Activated naive CD8-positive, alpha-beta T cell treated with anti-CD3 and anti-CD28 coated beads, Interleukin-2, amount 10 ng/mL, durations not matched to agents 7 days and 5 days (primary cell): ENCODE measurements around the gene LRRC10B. TPM values are rescaled to one million over a fixed set of nuclear protein-coding genes. Genes with fewer than 3 reads are reported as not detected.

ENCODE experiments used
- ATAC-seq: fragments of 150-1000 bp; cut with Tn5 transposase; one replicate; pipeline ENCODE4 v1.10.0; 2021; ENCODE audit warnings: low read depth, moderate library complexity
- POLR2A ChIA-PET: fragments of 350-600 bp; sonication (Branson Sonifier 250); formaldehyde crosslinking; loops from one replicate; lab custom pipeline; 2021; ENCODE audit warnings: antibody characterized with exemption; lab: Charles Lee
- DNase-seq: peaks from one replicate; pipeline ENCODE4 v3.0.0; 2021
- H3K27ac Mint-ChIP-seq: one replicate; pipeline ENCODE4 v1.8.0; 2022; ENCODE audit warnings: mild to moderate bottlenecking, mixed read lengths
- H3K27me3 Mint-ChIP-seq: one replicate; pipeline ENCODE4 v1.8.0; 2022; ENCODE audit warnings: mild to moderate bottlenecking, moderate library complexity, mixed read lengths
- H3K36me3 Mint-ChIP-seq: one replicate; pipeline ENCODE4 v1.8.0; 2021; ENCODE audit warnings: mild to moderate bottlenecking, mixed read lengths
- H3K4me1 Mint-ChIP-seq: one replicate; pipeline ENCODE4 v1.8.0; 2021; ENCODE audit warnings: mixed read lengths
- H3K4me3 Mint-ChIP-seq: one replicate; pipeline ENCODE4 v1.8.0; 2022; ENCODE audit warnings: mild to moderate bottlenecking, moderate library complexity, mixed read lengths
- H3K9me3 Mint-ChIP-seq: one replicate; pipeline ENCODE4 v1.8.0; 2021; ENCODE audit warnings: mixed read lengths
- total RNA-seq, 2 experiments: library from RNA; stranded (reverse); gene quantifications; one replicate each; pipeline ENCODE4 v1.2.3, GENCODE V29; 2021

LRRC10B gene
- total RNA-seq, 2 experiments from 2014 or later, result not detected

DNA sequence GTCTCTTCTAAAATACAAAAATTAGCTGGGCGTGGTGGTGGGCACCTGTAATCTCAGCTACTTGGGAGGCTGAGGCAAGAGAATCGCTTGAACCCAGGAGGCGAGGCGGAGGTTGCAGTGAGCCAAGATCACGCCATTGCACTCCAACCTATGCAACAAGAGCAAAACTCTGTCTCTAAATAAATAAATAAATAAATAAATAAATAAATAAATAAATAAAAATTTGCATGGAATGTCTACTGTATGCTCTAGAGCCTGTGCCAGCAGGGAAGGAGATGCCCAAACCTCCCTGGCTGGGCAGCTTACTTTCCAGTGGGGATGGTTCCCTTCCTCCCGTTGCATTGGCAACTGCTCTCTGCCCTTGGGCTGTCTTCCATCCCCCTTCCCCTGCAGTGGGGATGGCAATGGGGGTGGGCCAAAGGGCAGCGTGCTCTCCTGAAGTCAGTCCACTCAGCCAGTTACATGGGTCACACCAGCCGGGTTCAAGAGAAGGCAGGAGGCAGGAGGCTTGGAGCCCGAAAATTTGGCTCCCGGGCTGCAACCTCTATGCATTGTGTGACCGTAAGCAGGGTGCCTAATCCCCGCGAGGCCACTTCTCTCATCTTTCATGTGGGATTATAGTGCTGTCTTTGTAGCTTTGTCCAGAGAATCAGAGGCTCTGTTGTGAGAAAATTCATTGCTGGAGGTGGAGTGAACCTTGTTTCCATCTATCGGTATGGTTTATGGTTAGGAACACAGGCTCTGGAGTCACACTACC, 1.4 kb upstream of the LRRC10B start:
- POLR2A ChIA-PET, result no interaction called here
- H3K4me1 Mint-ChIP-seq, result peaks cover 9% of the 10 kb centered on the region

DNA sequence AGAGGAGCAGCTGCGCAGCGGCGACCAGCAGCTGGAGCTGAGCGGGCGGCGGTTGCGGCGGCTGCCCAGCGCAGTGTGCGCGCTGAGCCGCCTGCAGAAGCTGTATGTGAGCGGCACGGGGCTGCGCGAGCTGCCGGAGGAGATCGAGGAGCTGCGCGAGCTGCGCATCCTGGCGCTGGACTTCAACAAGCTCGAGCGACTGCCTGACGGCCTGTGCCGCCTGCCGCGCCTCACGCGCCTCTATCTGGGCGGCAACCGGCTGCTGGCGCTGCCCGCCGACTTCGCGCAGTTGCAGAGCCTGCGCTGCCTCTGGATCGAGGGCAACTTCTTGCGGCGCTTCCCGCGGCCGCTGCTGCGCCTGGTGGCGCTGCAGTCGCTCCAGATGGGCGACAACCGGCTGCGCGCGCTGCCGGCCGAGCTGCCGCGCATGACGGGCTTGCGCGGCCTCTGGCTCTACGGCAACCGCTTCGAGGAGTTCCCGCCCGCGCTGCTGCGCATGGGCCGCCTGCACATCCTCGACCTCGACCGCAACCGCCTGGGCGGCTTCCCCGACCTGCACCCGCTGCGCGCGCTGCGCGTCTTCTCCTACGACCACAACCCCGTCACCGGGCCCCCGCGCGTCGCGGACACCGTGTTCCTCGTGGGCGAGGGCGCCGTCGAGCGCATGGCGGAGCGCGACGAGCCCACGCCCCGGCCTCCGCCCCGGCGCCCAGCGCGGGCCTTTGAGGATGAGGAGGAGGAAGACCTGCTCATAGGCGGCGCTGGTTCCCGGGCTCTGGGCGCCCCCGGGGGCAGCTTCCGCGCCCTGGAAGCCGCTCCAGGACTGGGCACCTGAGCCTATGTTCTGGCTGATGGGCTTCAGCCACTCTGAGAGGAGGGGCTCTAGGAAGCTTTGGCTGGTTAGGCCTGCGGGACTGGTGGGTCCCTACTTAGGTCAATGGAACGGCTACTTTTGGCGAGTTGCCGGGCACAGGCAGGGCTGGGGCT, 787 bp downstream of the LRRC10B start:
- H3K9me3 Mint-ChIP-seq, result no peaks in the 10 kb centered on the region
- H3K27me3 Mint-ChIP-seq, result peaks cover 58% of the 10 kb centered on the region
- H3K4me3 Mint-ChIP-seq, result peak overlapping the region; percentile 25
- POLR2A ChIA-PET, result no interaction called here
- H3K36me3 Mint-ChIP-seq, result no peaks in the 10 kb centered on the region
- DNase-seq (peak; percentile 79), ATAC-seq (peak; percentile 80)
- H3K27ac Mint-ChIP-seq, result no peak overlapping the region
- peaks cover 5% of the 10 kb centered on the region for H3K4me1 Mint-ChIP-seq

More for the DNA sequence above, 1.4 kb upstream of the LRRC10B start:
- H3K4me3 Mint-ChIP-seq, result no peak overlapping the region
- peaks cover 48% of the 10 kb centered on the region for H3K27me3 Mint-ChIP-seq
- H3K9me3 Mint-ChIP-seq, result no peaks in the 10 kb centered on the region
- no peak for ATAC-seq
- no peak for DNase-seq
- H3K36me3 Mint-ChIP-seq, result no peaks in the 10 kb centered on the region
- H3K27ac Mint-ChIP-seq, result no peak overlapping the region

- no peak overlapping the region for H3K27ac Mint-ChIP-seq
- POLR2A ChIA-PET, result interaction anchor here (0.6 kb wide), 1 partner anchor 39 kb away, joined by 3 read pairs; no protein-coding TSS in a partner anchor
- no peaks in the 10 kb centered on the region for H3K36me3 Mint-ChIP-seq
- ATAC-seq, result no peak
- peaks cover 54% of the 10 kb centered on the region for H3K27me3 Mint-ChIP-seq
- DNase-seq, result no peak
- peaks cover 5% of the 10 kb centered on the region for H3K4me1 Mint-ChIP-seq
- no peaks in the 10 kb centered on the region for H3K9me3 Mint-ChIP-seq
- H3K4me3 Mint-ChIP-seq, result no peak overlapping the region
These were observed 1.8 kb downstream of the LRRC10B start for GRCh38 chr11:61510166-61510919.

DNA sequence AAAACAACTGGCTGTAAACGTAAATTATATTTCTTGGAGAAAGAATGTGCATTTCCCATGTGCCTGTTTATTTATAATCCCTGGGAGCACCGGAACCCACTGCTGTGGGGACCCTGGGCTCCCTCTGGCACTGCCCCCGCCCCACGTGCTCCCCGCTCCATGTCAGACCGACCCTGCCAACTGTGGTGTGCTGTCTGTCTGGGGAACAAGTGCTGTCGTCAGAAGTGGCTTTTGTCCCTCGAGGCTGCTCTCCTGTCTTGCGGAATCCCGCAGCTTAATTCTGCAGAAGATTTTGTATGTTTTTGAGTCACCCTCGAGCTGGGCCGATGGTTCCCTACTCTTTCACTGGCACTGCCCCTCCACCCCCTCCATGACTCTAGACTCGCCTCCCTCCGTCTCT, 2.4 kb downstream of the LRRC10B start:
- ATAC-seq (no peak), DNase-seq (no peak)
- Mint-ChIP-seq H3K4me3 (no peak overlapping the region), H3K9me3 (no peaks in the 10 kb centered on the region), H3K36me3 (no peaks in the 10 kb centered on the region), H3K4me1 (peaks cover 5% of the 10 kb centered on the region), H3K27me3 (peaks cover 50% of the 10 kb centered on the region), H3K27ac (no peak overlapping the region)
- POLR2A ChIA-PET, result no interaction called here

- Mint-ChIP-seq H3K9me3 (no peaks in the 10 kb centered on the region), H3K36me3 (no peaks in the 10 kb centered on the region), H3K27ac (no peak overlapping the region), H3K4me3 (no peak overlapping the region), H3K4me1 (peaks cover 5% of the 10 kb centered on the region), H3K27me3 (peaks cover 46% of the 10 kb centered on the region)
- POLR2A ChIA-PET, result no interaction called here
- ATAC-seq, result no peak
- DNase-seq, result no peak
These were observed 2.8 kb downstream of the LRRC10B start for GRCh38 chr11:61511383-61511782.

GRCh38 chr11:61512435-61512834, 3.9 kb downstream of the LRRC10B start:
- DNase-seq, result no peak
- no peaks in the 10 kb centered on the region for H3K9me3 Mint-ChIP-seq
- POLR2A ChIA-PET, result no interaction called here
- ATAC-seq, result no peak
- H3K27me3 Mint-ChIP-seq, result peaks cover 42% of the 10 kb centered on the region
- peaks cover 10% of the 10 kb centered on the region for H3K4me1 Mint-ChIP-seq
- H3K27ac Mint-ChIP-seq, result no peak overlapping the region
- H3K4me3 Mint-ChIP-seq, result no peak overlapping the region
- H3K36me3 Mint-ChIP-seq, result no peaks in the 10 kb centered on the region

- H3K9me3 Mint-ChIP-seq, result no peaks in the 10 kb centered on the region
- DNase-seq (no peak), ATAC-seq (no peak)
- peaks cover 36% of the 10 kb centered on the region for H3K27me3 Mint-ChIP-seq
- H3K4me1 Mint-ChIP-seq, result peaks cover 4% of the 10 kb centered on the region
- H3K27ac Mint-ChIP-seq, result no peak overlapping the region
- no peak overlapping the region for H3K4me3 Mint-ChIP-seq
- POLR2A ChIA-PET, result no interaction called here
- no peaks in the 10 kb centered on the region for H3K36me3 Mint-ChIP-seq
These were observed 4.7 kb downstream of the LRRC10B start for GRCh38 chr11:61513143-61513765.

GRCh38 chr11:61514050-61514917, 5.7 kb downstream of the LRRC10B start:
- peaks cover 35% of the 10 kb centered on the region for H3K27me3 Mint-ChIP-seq
- POLR2A ChIA-PET, result no interaction called here

DNA sequence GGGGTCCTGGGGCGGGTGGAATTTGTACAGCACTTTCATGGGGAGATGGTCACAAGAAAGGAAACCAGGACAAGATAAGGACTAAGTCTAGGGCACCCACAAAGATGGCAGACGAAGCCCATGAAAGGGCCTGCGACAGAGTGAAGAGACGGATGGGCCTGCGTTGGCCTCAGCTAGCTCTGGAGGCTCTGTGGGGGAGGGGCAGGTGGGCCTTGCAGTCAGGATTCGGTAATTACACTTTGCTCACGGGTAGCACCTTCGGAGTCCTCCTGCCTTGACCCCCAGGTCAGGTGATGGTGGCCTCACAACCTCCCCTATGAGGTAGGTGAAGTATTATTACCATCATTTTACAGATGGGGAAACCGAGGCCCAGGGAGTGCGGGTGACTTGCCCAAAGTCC, 7.1 kb downstream of the LRRC10B start:
- Mint-ChIP-seq H3K4me3 (no peak overlapping the region), H3K27ac (no peak overlapping the region), H3K27me3 (peaks cover 28% of the 10 kb centered on the region), H3K4me1 (peaks cover 4% of the 10 kb centered on the region), H3K36me3 (no peaks in the 10 kb centered on the region), H3K9me3 (no peaks in the 10 kb centered on the region)
- DNase-seq (no peak), ATAC-seq (no peak)
- POLR2A ChIA-PET, result no interaction called here

More at GRCh38 chr11:61514050-61514917, 5.7 kb downstream of the LRRC10B start:
- H3K36me3 Mint-ChIP-seq, result no peaks in the 10 kb centered on the region
- H3K4me1 Mint-ChIP-seq, result peaks cover 4% of the 10 kb centered on the region
- no peaks in the 10 kb centered on the region for H3K9me3 Mint-ChIP-seq
- no peak overlapping the region for H3K27ac Mint-ChIP-seq
- H3K4me3 Mint-ChIP-seq, result no peak overlapping the region
- DNase-seq, result no peak
- ATAC-seq, result no peak

DNA sequence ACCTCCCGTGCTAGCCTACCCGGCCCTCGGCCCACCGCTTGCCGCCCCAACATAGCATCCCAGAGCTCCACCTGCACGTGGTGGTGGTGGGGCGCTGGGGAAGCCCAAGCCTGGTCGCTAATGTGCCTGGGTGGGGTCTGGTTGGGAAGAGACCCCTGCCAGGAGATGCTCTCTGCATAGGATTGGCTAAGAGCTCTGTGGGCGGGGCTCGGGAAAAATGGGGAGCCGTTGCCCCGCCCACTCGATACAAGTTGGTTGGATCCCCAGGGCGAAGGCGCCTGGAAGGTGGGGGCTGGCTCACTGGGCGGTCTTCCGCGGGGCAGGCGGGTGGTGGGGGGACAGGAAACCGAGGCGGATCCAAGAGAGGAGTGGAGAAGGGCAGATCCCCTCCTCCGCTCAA, 7.6 kb downstream of the LRRC10B start:
- POLR2A ChIA-PET, result interaction anchor here (0.8 to 0.9 kb wide), 2 partner anchors 38 to 71 kb away, joined by 3 read pairs; no protein-coding TSS in a partner anchor
- ATAC-seq (no peak), DNase-seq (no peak)
- Mint-ChIP-seq H3K27me3 (peaks cover 23% of the 10 kb centered on the region), H3K4me3 (no peak overlapping the region), H3K27ac (no peak overlapping the region), H3K9me3 (no peaks in the 10 kb centered on the region), H3K36me3 (no peaks in the 10 kb centered on the region), H3K4me1 (peaks cover 4% of the 10 kb centered on the region)

- ATAC-seq, result peak; percentile 62
- H3K9me3 Mint-ChIP-seq, result no peaks in the 10 kb centered on the region
- no peak overlapping the region for H3K27ac Mint-ChIP-seq
- DNase-seq, result peak; percentile 78
- peaks cover 4% of the 10 kb centered on the region for H3K4me1 Mint-ChIP-seq
- POLR2A ChIA-PET, result interaction anchor here (0.5 to 1.0 kb wide), 6 partner anchors 38 to 87 kb away, joined by 3 to 7 read pairs (median 3); partner anchors contain the start of genes CPSF7 and SDHAF2
- H3K4me3 Mint-ChIP-seq, result peak overlapping the region; percentile 11
- no peaks in the 10 kb centered on the region for H3K36me3 Mint-ChIP-seq
- H3K27me3 Mint-ChIP-seq, result peaks cover 17% of the 10 kb centered on the region
These were observed 8.4 kb downstream of the LRRC10B start for GRCh38 chr11:61516675-61517572.
